ENCODE measurements around the gene GP1BA.

The GP1BA gene

GRCh38 chr17:4978726-4979125, 46.6 kb downstream of the GP1BA start:
- no peak for DNase-seq

GRCh38 chr17:4980644-4981216, 48.7 kb downstream of the GP1BA start:
- no peak for DNase-seq

- DNase-seq: no peak
These were observed 50.2 kb downstream of the GP1BA start for GRCh38 chr17:4982305-4982704.

Data from stimulated activated naive CD4-positive, alpha-beta T cell treated with Interleukin-2 at 50 U/mL for 16 hours (primary cell).